ENCODE data around the gene GID4.

- TF ChIP-seq CTCF (IDR thresholded peaks at IDR 0.05 in 8 of 11, conservative IDR thresholded peaks at IDR 0.05 in 3 of 11), result no peak
- TF ChIP-seq POLR2A (IDR thresholded peaks at IDR 0.05), result no peak
- no peak for TF ChIP-seq POLR2AphosphoS5 (IDR thresholded peaks at IDR 0.05)
Observed at GRCh38 chr17:18109935-18110485, 70.8 kb downstream of the GID4 start.
